IPS-18c (cell line): ENCODE data around the gene LRBA.

Experiments used
- H3K4me3 ChIP-seq: 2 replicates; pipeline ENCODE4 v1.7.0; 2013; ENCODE audit warnings: low read depth, mild to moderate bottlenecking, low read length, moderate library complexity; ENCODE audit not compliant: insufficient read depth
- H3K9me3 ChIP-seq: one replicate; pipeline ENCODE4 v1.6.1; 2013; ENCODE audit warnings: mild to moderate bottlenecking, low read length, moderate library complexity; ENCODE audit not compliant: control insufficient read depth, insufficient read depth

LRBA gene

GRCh38 chr4:150328496-150328895, 686.6 kb downstream of the LRBA start:
- Histone ChIP-seq H3K9me3 (no peaks in the 10 kb centered on the region), H3K4me3 (no peak overlapping the region)

GRCh38 chr4:150327262-150327780, 687.8 kb downstream of the LRBA start:
- H3K4me3 ChIP-seq: no peak overlapping the region
- no peaks in the 10 kb centered on the region for H3K9me3 ChIP-seq

- H3K9me3 ChIP-seq: no peaks in the 10 kb centered on the region
Observed at GRCh38 chr4:150325872-150326271, 689.2 kb downstream of the LRBA start.

GRCh38 chr4:150323406-150324325, 691.4 kb downstream of the LRBA start:
- no peaks in the 10 kb centered on the region for H3K9me3 ChIP-seq
- H3K4me3 ChIP-seq: no peak overlapping the region

More at GRCh38 chr4:150325872-150326271, 689.2 kb downstream of the LRBA start:
- no peak overlapping the region for H3K4me3 ChIP-seq

GRCh38 chr4:150322646-150323045, 692.4 kb downstream of the LRBA start:
- Histone ChIP-seq H3K9me3 (no peaks in the 10 kb centered on the region), H3K4me3 (no peak overlapping the region)

- H3K9me3 ChIP-seq: no peaks in the 10 kb centered on the region
- no peak overlapping the region for H3K4me3 ChIP-seq
Observed at GRCh38 chr4:150321113-150321512, 694.0 kb downstream of the LRBA start.

- Histone ChIP-seq H3K4me3 (no peak overlapping the region), H3K9me3 (no peaks in the 10 kb centered on the region)
Observed at GRCh38 chr4:150318971-150319370, 696.1 kb downstream of the LRBA start.

GRCh38 chr4:150318527-150318926, 696.6 kb downstream of the LRBA start:
- no peaks in the 10 kb centered on the region for H3K9me3 ChIP-seq
- H3K4me3 ChIP-seq: no peak overlapping the region

- no peak overlapping the region for H3K4me3 ChIP-seq
- H3K9me3 ChIP-seq: no peaks in the 10 kb centered on the region
Observed at GRCh38 chr4:150316332-150317205, 698.5 kb downstream of the LRBA start.

GRCh38 chr4:150315691-150316090, 699.4 kb downstream of the LRBA start:
- H3K4me3 ChIP-seq: no peak overlapping the region

GRCh38 chr4:150315175-150315574, 699.9 kb downstream of the LRBA start:
- no peaks in the 10 kb centered on the region for H3K9me3 ChIP-seq

More at GRCh38 chr4:150315691-150316090, 699.4 kb downstream of the LRBA start:
- no peaks in the 10 kb centered on the region for H3K9me3 ChIP-seq

GRCh38 chr4:150314031-150314430, 701.1 kb downstream of the LRBA start:
- Histone ChIP-seq H3K9me3 (no peaks in the 10 kb centered on the region), H3K4me3 (no peak overlapping the region)

More at GRCh38 chr4:150315175-150315574, 699.9 kb downstream of the LRBA start:
- no peak overlapping the region for H3K4me3 ChIP-seq

- Histone ChIP-seq H3K4me3 (no peak overlapping the region), H3K9me3 (no peaks in the 10 kb centered on the region)
Observed at GRCh38 chr4:150310159-150310895, 704.8 kb downstream of the LRBA start.

GRCh38 chr4:150308824-150309472, 706.1 kb downstream of the LRBA start:
- no peak overlapping the region for H3K4me3 ChIP-seq
- H3K9me3 ChIP-seq: no peaks in the 10 kb centered on the region

- Histone ChIP-seq H3K9me3 (no peaks in the 10 kb centered on the region), H3K4me3 (no peak overlapping the region)
Observed at GRCh38 chr4:150306719-150307118, 708.4 kb downstream of the LRBA start.

GRCh38 chr4:150305995-150306394, 709.1 kb downstream of the LRBA start:
- Histone ChIP-seq H3K4me3 (no peak overlapping the region), H3K9me3 (no peaks in the 10 kb centered on the region)
